Uterus (tissue), 4 donors: ENCODE measurements around the gene B3GALT4. TPM values are rescaled to one million over a fixed set of nuclear protein-coding genes. Genes with fewer than 3 reads are reported as not detected.

Experiments
- DNase-seq, 2 donors: peaks; one replicate each; pipeline ENCODE4 v3.0.0-alpha.2; 2019 to 2020
- H3K27ac ChIP-seq, 2 donors: fragments of 200-600 bp; sonication (generic); 1 replicate in 1 of 2; 2 replicates in 1 of 2; pipeline ENCODE4 v1.5.1; 2016 to 2018
- H3K27me3 ChIP-seq, 2 donors: fragments of 200-600 bp; sonication (generic); one replicate each; pipeline ENCODE4 v1.5.1; 2018 to 2019; ENCODE audit warnings: control low read depth in 1 of 2
- H3K36me3 ChIP-seq, 2 donors: fragments of 200-600 bp; sonication (generic); one replicate each; pipeline ENCODE4 v1.5.1; 2019; ENCODE audit warnings: control low read depth in 1 of 2
- H3K4me1 ChIP-seq, 2 donors: fragments of 200-600 bp; sonication (generic); one replicate each; pipeline ENCODE4 v1.5.1; 2018 to 2019; ENCODE audit warnings: control low read depth in 1 of 2
- H3K4me3 ChIP-seq, 2 donors: fragments of 200-600 bp; sonication (generic); 1 replicate in 1 of 2; 2 replicates in 1 of 2; pipeline ENCODE4 v1.5.1; 2018 to 2019; ENCODE audit warnings: mild to moderate bottlenecking in 1 of 2
- H3K9me3 ChIP-seq, 2 donors: fragments of 200-600 bp; sonication (generic); one replicate each; pipeline ENCODE4 v1.5.1; 2019; ENCODE audit warnings: control low read depth in 1 of 2
- CTCF ChIP-seq, 4 experiments: fragments of 200-600 bp in 2 of 4; fragments of 450-650 bp in 2 of 4; sonication (generic) in 2 of 4; IDR thresholded peaks; one replicate each; pipeline ENCODE4 v1.5.1; 2016 to 2019; ENCODE audit warnings: antibody characterized with exemption in 4 of 4, mild to moderate bottlenecking in 2 of 4, moderate library complexity in 1 of 4
- POLR2A ChIP-seq, 2 donors: fragments of 450-650 bp; IDR thresholded peaks; one replicate each; pipeline ENCODE4 v1.6.1; 2016; ENCODE audit warnings: antibody characterized with exemption in 2 of 2, mild to moderate bottlenecking in 1 of 2, moderate library complexity in 1 of 2
- intact Hi-C: fragments of 100-400 bp; cut with DNase I; formaldehyde crosslinking; loops from one replicate; pipeline ENCODE4 v1.15.1; 2023; ENCODE audit warnings: low total_unique reads
- total RNA-seq, 4 donors: library from RNA; depleted of rRNA in 3 of 4; stranded (reverse); fragments of >200 nt in 3 of 4; gene quantifications; one replicate each; pipeline versions ENCODE4 v1.1.0 to v1.2.4, GENCODE V29; 2014 to 2023
- donor health status: DM: yes; HTN: yes; CAD: no.

Gene B3GALT4
- total RNA-seq, 4 donors from 2014 or later, result 5.5 to 15.9 (median 14.3) TPM

- H3K4me1 ChIP-seq, result peaks cover 0 to 5% of the 10 kb centered on the region in 2 donors
- intact Hi-C loops, result no loop called here
- peak overlapping the region; percentile 77 to 90 for H3K4me3 ChIP-seq
- TF ChIP-seq CTCF (IDR thresholded peaks at IDR 0.05) (no peak), POLR2A (IDR thresholded peaks at IDR 0.05) (no peak)
- H3K27ac ChIP-seq, result peak overlapping the region; percentile 96 to 98
- H3K27me3 ChIP-seq, result no peaks in the 10 kb centered on the region
- no peaks in the 10 kb centered on the region for H3K9me3 ChIP-seq
- peak; percentile 75 to 85 for DNase-seq
- H3K36me3 ChIP-seq, result no peaks in the 10 kb centered on the region
These were observed 37.6 kb downstream of the B3GALT4 start for GRCh38 chr6:33314515-33314942.

- no peaks in the 10 kb centered on the region for H3K27me3 ChIP-seq
- intact Hi-C loops, result no loop called here
- no peaks in the 10 kb centered on the region for H3K36me3 ChIP-seq
- peak overlapping the region; percentile 77 to 90 for H3K4me3 ChIP-seq
- peak overlapping the region; percentile 96 to 98 for H3K27ac ChIP-seq
- TF ChIP-seq CTCF (IDR thresholded peaks at IDR 0.05) (no peak), POLR2A (IDR thresholded peaks at IDR 0.05) (no peak)
- peaks cover 0 to 5% of the 10 kb centered on the region in 2 donors for H3K4me1 ChIP-seq
- no peaks in the 10 kb centered on the region for H3K9me3 ChIP-seq
- peak in 1 of 2 donors; percentile 63 for DNase-seq
These were observed 38.2 kb downstream of the B3GALT4 start for GRCh38 chr6:33314943-33315792.

GRCh38 chr6:33315793-33316602 is 39.1 kb downstream of the B3GALT4 start:
- peaks cover 0 to 5% of the 10 kb centered on the region in 2 donors for H3K4me1 ChIP-seq
- no peaks in the 10 kb centered on the region for H3K27me3 ChIP-seq
- no peak for TF ChIP-seq CTCF (IDR thresholded peaks at IDR 0.05)
- no peak for TF ChIP-seq POLR2A (IDR thresholded peaks at IDR 0.05)
- no peak overlapping the region for H3K4me3 ChIP-seq
- H3K9me3 ChIP-seq, result no peaks in the 10 kb centered on the region
- intact Hi-C loops, result no loop called here
- no peaks in the 10 kb centered on the region for H3K36me3 ChIP-seq
- peak overlapping the region; percentile 96 to 98 for H3K27ac ChIP-seq
- DNase-seq, result no peak

- Histone ChIP-seq H3K9me3 (no peaks in the 10 kb centered on the region), H3K4me1 (peaks cover 2 to 14% of the 10 kb centered on the region in 2 donors), H3K4me3 (peak overlapping the region; percentile 41 to 56), H3K36me3 (no peaks in the 10 kb centered on the region), H3K27me3 (no peaks in the 10 kb centered on the region), H3K27ac (peak overlapping the region; percentile 89 to 90)
- intact Hi-C loops, result no loop called here
- DNase-seq, result no peak
- no peak for TF ChIP-seq CTCF (IDR thresholded peaks at IDR 0.05)
- TF ChIP-seq POLR2A (IDR thresholded peaks at IDR 0.05), result no peak
These were observed 39.9 kb downstream of the B3GALT4 start for GRCh38 chr6:33316603-33317418.
